Calu3 (cell line): Measurements from ENCODE around the gene MADCAM1. TPM values are rescaled to one million over a fixed set of nuclear protein-coding genes. Genes with fewer than 3 reads are reported as not detected.

ENCODE experiments used
- BruUV-seq: library from RNA; stranded (reverse); fragments of 400-500 nt; replicated peaks from 2 replicates; lab custom pipeline; 2021; lab: Mats Ljungman, UMichigan
- CTCF ChIA-PET: fragments of 300-600 bp; sonication (Branson Sonifier 250); formaldehyde crosslinking; loops from one replicate; lab custom pipeline; 2022; ENCODE audit warnings: antibody characterized with exemption; lab: Charles Lee
- DNase-seq: peaks from one replicate; pipeline ENCODE4 v3.0.0; 2022
- H3K27ac Mint-ChIP-seq: one replicate; pipeline ENCODE4 v1.8.0; 2022; ENCODE audit warnings: mixed read lengths; ENCODE audit not compliant: unreplicated experiment
- H3K27me3 Mint-ChIP-seq: one replicate; pipeline ENCODE4 v1.8.0; 2022; ENCODE audit warnings: mixed read lengths; ENCODE audit not compliant: unreplicated experiment
- H3K36me3 Mint-ChIP-seq: one replicate; pipeline ENCODE4 v1.8.0; 2022; ENCODE audit warnings: mild to moderate bottlenecking, moderate library complexity, mixed read lengths; ENCODE audit not compliant: insufficient read depth, unreplicated experiment
- H3K4me1 Mint-ChIP-seq: one replicate; pipeline ENCODE4 v1.8.0; 2022; ENCODE audit warnings: mild to moderate bottlenecking, low read depth, mixed read lengths; ENCODE audit not compliant: unreplicated experiment
- H3K4me3 Mint-ChIP-seq: one replicate; pipeline ENCODE4 v1.8.0; 2022; ENCODE audit warnings: mild to moderate bottlenecking, low read depth, moderate library complexity, mixed read lengths; ENCODE audit not compliant: unreplicated experiment
- H3K9me3 Mint-ChIP-seq: one replicate; pipeline ENCODE4 v1.8.0; 2022; ENCODE audit warnings: low read depth, mixed read lengths; ENCODE audit not compliant: unreplicated experiment
- intact Hi-C: fragments of 100-400 bp; cut with micrococcal nuclease; formaldehyde crosslinking; loops from one replicate; pipeline ENCODE4 v1.10.0; 2022; ENCODE audit not compliant: unreplicated experiment
- total RNA-seq: library from RNA; stranded (reverse); gene quantifications from 2 replicates; pipeline ENCODE4 v1.2.3, GENCODE V29; 2022
- TF ChIP-seq, protein P1 (sequence below): fragments of 200-600 bp; IDR thresholded peaks from one replicate; pipeline ENCODE4 v1.8.0; 2022; ENCODE audit warnings: antibody characterized with exemption; ENCODE audit not compliant: unreplicated experiment

The MADCAM1 gene
- total RNA-seq, 1 experiment from 2014 or later = 0.47 TPM

- Mint-ChIP-seq H3K36me3 (no peaks in the 10 kb centered on the region), H3K4me1 (no peaks in the 10 kb centered on the region), H3K27me3 (peaks cover 32% of the 10 kb centered on the region), H3K9me3 (no peaks in the 10 kb centered on the region), H3K27ac (no peak overlapping the region), H3K4me3 (no peak overlapping the region)
- BruUV-seq = no TSS peak
- TF ChIP-seq, protein P1, sequence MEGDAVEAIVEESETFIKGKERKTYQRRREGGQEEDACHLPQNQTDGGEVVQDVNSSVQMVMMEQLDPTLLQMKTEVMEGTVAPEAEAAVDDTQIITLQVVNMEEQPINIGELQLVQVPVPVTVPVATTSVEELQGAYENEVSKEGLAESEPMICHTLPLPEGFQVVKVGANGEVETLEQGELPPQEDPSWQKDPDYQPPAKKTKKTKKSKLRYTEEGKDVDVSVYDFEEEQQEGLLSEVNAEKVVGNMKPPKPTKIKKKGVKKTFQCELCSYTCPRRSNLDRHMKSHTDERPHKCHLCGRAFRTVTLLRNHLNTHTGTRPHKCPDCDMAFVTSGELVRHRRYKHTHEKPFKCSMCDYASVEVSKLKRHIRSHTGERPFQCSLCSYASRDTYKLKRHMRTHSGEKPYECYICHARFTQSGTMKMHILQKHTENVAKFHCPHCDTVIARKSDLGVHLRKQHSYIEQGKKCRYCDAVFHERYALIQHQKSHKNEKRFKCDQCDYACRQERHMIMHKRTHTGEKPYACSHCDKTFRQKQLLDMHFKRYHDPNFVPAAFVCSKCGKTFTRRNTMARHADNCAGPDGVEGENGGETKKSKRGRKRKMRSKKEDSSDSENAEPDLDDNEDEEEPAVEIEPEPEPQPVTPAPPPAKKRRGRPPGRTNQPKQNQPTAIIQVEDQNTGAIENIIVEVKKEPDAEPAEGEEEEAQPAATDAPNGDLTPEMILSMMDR = no peak
- intact Hi-C loops = no loop called here
- no peak for DNase-seq
- CTCF ChIA-PET = interaction anchor here (0.8 kb wide), 1 partner anchor 41 kb away, joined by 3 read pairs; no protein-coding TSS in a partner anchor
Measured at GRCh38 chr19:547836-548720, 51.8 kb downstream of the MADCAM1 start.

GRCh38 chr19:548886-549830 is 52.9 kb downstream of the MADCAM1 start:
- Mint-ChIP-seq H3K4me3 (no peak overlapping the region), H3K27me3 (peaks cover 32% of the 10 kb centered on the region), H3K27ac (no peak overlapping the region), H3K36me3 (no peaks in the 10 kb centered on the region), H3K9me3 (no peaks in the 10 kb centered on the region), H3K4me1 (no peaks in the 10 kb centered on the region)
- intact Hi-C loops = no loop called here
- TF ChIP-seq, protein P1 = no peak
- no peak for DNase-seq
- no TSS peak for BruUV-seq
- CTCF ChIA-PET = interaction anchor here (0.8 kb wide), 1 partner anchor 43 kb away, joined by 3 read pairs; no protein-coding TSS in a partner anchor

DNA sequence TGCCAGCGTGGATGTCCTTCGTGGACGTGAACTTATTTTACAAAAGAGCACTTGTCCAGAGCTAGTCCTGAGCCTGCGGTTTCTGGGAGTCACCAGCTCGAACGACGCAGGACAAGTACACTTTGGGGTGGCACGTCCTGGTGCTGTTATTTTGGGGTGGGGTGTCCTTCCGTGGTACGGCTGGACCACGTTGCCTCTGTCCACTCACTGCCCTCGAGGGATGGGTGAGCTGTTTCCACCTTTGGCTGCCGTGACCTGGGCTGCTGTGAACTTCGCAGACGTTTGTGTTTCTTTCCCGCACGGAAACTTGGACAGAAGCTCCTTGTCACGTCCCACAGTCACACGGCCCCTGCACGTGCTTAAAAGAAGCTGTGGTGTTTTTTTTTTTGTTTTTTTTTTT is 58.5 kb downstream of the MADCAM1 start:
- CTCF ChIA-PET = no interaction called here
- TF ChIP-seq, protein P1 = no peak
- Mint-ChIP-seq H3K9me3 (no peaks in the 10 kb centered on the region), H3K36me3 (peaks cover 12% of the 10 kb centered on the region), H3K4me3 (no peak overlapping the region), H3K27ac (no peak overlapping the region), H3K27me3 (peaks cover 20% of the 10 kb centered on the region), H3K4me1 (no peaks in the 10 kb centered on the region)
- DNase-seq = no peak
- intact Hi-C loops = no loop called here
- BruUV-seq = no TSS peak

Other genes starting within 250 kb of the MADCAM1 start
- gene PLPP2, start 205.1 kb upstream of the MADCAM1 start, total RNA-seq = 113 and 126 TPM in 2 replicates
- 22.8 and 28.4 TPM in 2 replicates for gene MIER2, start 151.7 kb upstream of the MADCAM1 start, total RNA-seq
- gene C2CD4C, start 87.3 kb upstream of the MADCAM1 start, total RNA-seq = 0.12 and 0.15 TPM in 2 replicates
- gene SHC2, start 35.5 kb upstream of the MADCAM1 start, total RNA-seq = 8.3 and 8.4 TPM in 2 replicates
- 8.6 and 9.0 TPM in 2 replicates for gene TPGS1, start 11.0 kb downstream of the MADCAM1 start, total RNA-seq
- gene CDC34, start 35.3 kb downstream of the MADCAM1 start, total RNA-seq = 46.1 and 50.6 TPM in 2 replicates
- gene GZMM, start 47.6 kb downstream of the MADCAM1 start, total RNA-seq = 0.42 TPM in 1 of 2 replicates, not detected in the other
- gene BSG, start 76.1 kb downstream of the MADCAM1 start, total RNA-seq = 354 and 394 TPM in 2 replicates
- gene HCN2, start 93.4 kb downstream of the MADCAM1 start, total RNA-seq = 0.09 and 0.32 TPM in 2 replicates
- gene POLRMT, start 137.1 kb downstream of the MADCAM1 start, total RNA-seq = 51.4 and 57.5 TPM in 2 replicates
- 0.24 and 0.39 TPM in 2 replicates for gene FGF22, start 143.4 kb downstream of the MADCAM1 start, total RNA-seq
- 44.8 and 46.4 TPM in 2 replicates for gene RNF126, start 166.7 kb downstream of the MADCAM1 start, total RNA-seq
- gene FSTL3, start 179.9 kb downstream of the MADCAM1 start, total RNA-seq = 6.9 and 7.1 TPM in 2 replicates
- gene PRSS57, start 199.0 kb downstream of the MADCAM1 start, total RNA-seq = not detected in 2 replicates
- 0.56 and 0.83 TPM in 2 replicates for gene PALM, start 212.4 kb downstream of the MADCAM1 start, total RNA-seq